Measurements from ENCODE around the gene MPZL3.

MPZL3 gene

GRCh38 chr11:118180300-118180703, 71.9 kb downstream of the MPZL3 start:
- no peak overlapping the region for H3K9ac ChIP-seq
- peaks cover under 1% of the 10 kb centered on the region for H3K4me1 ChIP-seq
- no peak overlapping the region for H3K27ac ChIP-seq
- TF ChIP-seq CTCF (IDR thresholded peaks at IDR 0.05) = no peak
- H3K36me3 ChIP-seq (ENCODE audit: control insufficient read depth, insufficient read depth, low read length) = no peaks in the 10 kb centered on the region
- H3K9me3 ChIP-seq (ENCODE audit: control insufficient read depth, low read length) = no peaks in the 10 kb centered on the region
- no peaks in the 10 kb centered on the region for H3K27me3 ChIP-seq (ENCODE audit: control insufficient read depth, insufficient read depth, low read length)
- no peak overlapping the region for H2AFZ ChIP-seq
- no peak overlapping the region for H3K4me3 ChIP-seq (ENCODE audit: low read depth, low read length)
- H3K4me2 ChIP-seq (ENCODE audit: low read length) = no peak overlapping the region
- no peaks in the 10 kb centered on the region for H3K79me2 ChIP-seq

- peaks cover 3% of the 10 kb centered on the region for H3K4me1 ChIP-seq
- no peak for TF ChIP-seq CTCF (IDR thresholded peaks at IDR 0.05)
- H3K9me3 ChIP-seq (ENCODE audit: control insufficient read depth, low read length) = no peaks in the 10 kb centered on the region
- H3K79me2 ChIP-seq = no peaks in the 10 kb centered on the region
- no peak overlapping the region for H3K27ac ChIP-seq
- H3K36me3 ChIP-seq (ENCODE audit: control insufficient read depth, insufficient read depth, low read length) = no peaks in the 10 kb centered on the region
- H3K9ac ChIP-seq = no peak overlapping the region
- H2AFZ ChIP-seq = no peak overlapping the region
- H3K4me3 ChIP-seq (ENCODE audit: low read depth, low read length) = no peak overlapping the region
- H3K27me3 ChIP-seq (ENCODE audit: control insufficient read depth, insufficient read depth, low read length) = no peaks in the 10 kb centered on the region
- no peak overlapping the region for H3K4me2 ChIP-seq (ENCODE audit: low read length)
Observed at GRCh38 chr11:118176778-118177134, 75.4 kb downstream of the MPZL3 start.
